ENCODE results near the gene GALNT13.

- TF ChIP-seq, protein P1, sequence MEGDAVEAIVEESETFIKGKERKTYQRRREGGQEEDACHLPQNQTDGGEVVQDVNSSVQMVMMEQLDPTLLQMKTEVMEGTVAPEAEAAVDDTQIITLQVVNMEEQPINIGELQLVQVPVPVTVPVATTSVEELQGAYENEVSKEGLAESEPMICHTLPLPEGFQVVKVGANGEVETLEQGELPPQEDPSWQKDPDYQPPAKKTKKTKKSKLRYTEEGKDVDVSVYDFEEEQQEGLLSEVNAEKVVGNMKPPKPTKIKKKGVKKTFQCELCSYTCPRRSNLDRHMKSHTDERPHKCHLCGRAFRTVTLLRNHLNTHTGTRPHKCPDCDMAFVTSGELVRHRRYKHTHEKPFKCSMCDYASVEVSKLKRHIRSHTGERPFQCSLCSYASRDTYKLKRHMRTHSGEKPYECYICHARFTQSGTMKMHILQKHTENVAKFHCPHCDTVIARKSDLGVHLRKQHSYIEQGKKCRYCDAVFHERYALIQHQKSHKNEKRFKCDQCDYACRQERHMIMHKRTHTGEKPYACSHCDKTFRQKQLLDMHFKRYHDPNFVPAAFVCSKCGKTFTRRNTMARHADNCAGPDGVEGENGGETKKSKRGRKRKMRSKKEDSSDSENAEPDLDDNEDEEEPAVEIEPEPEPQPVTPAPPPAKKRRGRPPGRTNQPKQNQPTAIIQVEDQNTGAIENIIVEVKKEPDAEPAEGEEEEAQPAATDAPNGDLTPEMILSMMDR (IDR thresholded peaks at IDR 0.05) = no peak
- no peak for TF ChIP-seq POLR2A (IDR thresholded peaks at IDR 0.05)
Measured at GRCh38 chr2:154394600-154394999, 522.9 kb downstream of the GALNT13 start.

Measured in lower leg skin (tissue), 3 donors.